Heart right ventricle (tissue), 16 donors: ENCODE data around the gene YIF1B. TPM values are rescaled to one million over a fixed set of nuclear protein-coding genes. Genes with fewer than 3 reads are reported as not detected.

Experiments used
- ATAC-seq, 8 donors: fragments of 200-7000 bp; cut with Tn5 transposase; one replicate each; pipeline ENCODE4 v1.9.1; 2020; ENCODE audit warnings: mild to moderate bottlenecking in 8 of 8, moderate library complexity in 8 of 8, moderate number of reproducible peaks in 1 of 8
- DNase-seq, 2 donors: peaks; one replicate each; pipeline ENCODE4 v3.0.0-alpha.2; 2020
- H3K27ac ChIP-seq, 10 donors: fragments of 200-600 bp; sonication (generic) in 2 of 10; one replicate each; pipeline versions ENCODE4 v1.5.0 to v1.8.0; 2020 to 2022; ENCODE audit warnings: mild to moderate bottlenecking in 3 of 10
- H3K27me3 ChIP-seq, 7 donors: fragments of 200-600 bp; one replicate each; pipeline ENCODE4 v1.8.0; 2021 to 2022; ENCODE audit warnings: mild to moderate bottlenecking in 2 of 7
- H3K36me3 ChIP-seq, 9 donors: fragments of 200-600 bp; sonication (generic) in 1 of 9; one replicate each; pipeline versions ENCODE4 v1.5.0 to v1.8.0; 2020 to 2022; ENCODE audit warnings: mild to moderate bottlenecking in 2 of 9
- H3K4me1 ChIP-seq, 9 donors: fragments of 200-600 bp; sonication (generic) in 1 of 9; one replicate each; pipeline versions ENCODE4 v1.5.0 to v1.8.0; 2020 to 2022; ENCODE audit warnings: mild to moderate bottlenecking in 4 of 9
- H3K4me3 ChIP-seq, 10 donors: fragments of 200-600 bp; sonication (generic) in 2 of 10; one replicate each; pipeline versions ENCODE4 v1.5.0 to v1.8.0; 2020 to 2022; ENCODE audit warnings: mild to moderate bottlenecking in 7 of 10, moderate library complexity in 2 of 10
- H3K9me3 ChIP-seq, 11 donors: fragments of 200-600 bp in 10 of 11; sonication (generic) in 2 of 11; one replicate each; pipeline versions ENCODE4 v1.5.0 to v1.8.0; 2013 to 2022; ENCODE audit warnings: mild to moderate bottlenecking in 2 of 11, control low read depth in 1 of 11, moderate library complexity in 1 of 11
- WGBS, 2 donors: extraction: QIAGEN DNeasy Blood & Tissue Kit; methylation state at CpG; one replicate each; pipeline ENCODE4 v1.1.7; 2013; ENCODE audit warnings: inconsistent platforms in 1 of 2; 5-methylcytosine and 5-hydroxymethylcytosine counted together
- intact Hi-C, 10 donors: fragments of 100-400 bp; cut with DNase I; formaldehyde crosslinking; loops; one replicate each; pipeline versions ENCODE4 v1.11.1 to v1.14.2; 2022
- polyA plus RNA-seq, 2 donors: library from polyadenylated mRNA; stranded (reverse); fragments of 200-250 nt; gene quantifications; one replicate each; pipeline ENCODE4 v1.2.3, GENCODE V29; 2013
- total RNA-seq, 10 donors: library from RNA; stranded (reverse); fragmentation: NEBNext Ultra II Directional in 3 of 10; extraction: Animal tissue kit (Norgen Biotek cat#: 25700) in 3 of 10; gene quantifications; one replicate each; pipeline versions ENCODE4 v1.2.1 to v1.2.4, GENCODE V29; 2021 to 2023
- TF ChIP-seq, protein P1 (sequence below), 9 donors: fragments of 200-600 bp; sonication (generic) in 2 of 9; IDR thresholded peaks; one replicate each; pipeline versions ENCODE4 v1.5.0 to v1.8.0; 2021 to 2022; ENCODE audit warnings: antibody characterized with exemption in 9 of 9, mild to moderate bottlenecking in 5 of 9, moderate library complexity in 1 of 9
- donor health status: Arrhythmogenic right ventricular cardiomyopathy.
- donor health status: ischemic (EF 13 %, LVEDD 7.1; RV severe dilation, severe dysfunction).
- donor health status: healthy with polysubstance abuse.
- donor health status: DM: no; HTN: yes; CAD: no.
- donor health status: DM: no; HTN: no; CAD: no.
- donor health status: ischemic (EF 25% LVEDD 6.9; RV normal size, moderate dysfunction).
- donor health status: ischemic (EF 25% LVEDD 5.7; RV mildly dilated, moderate dysfunction).
- donor health status: healthy.
- donor health status: DM: yes; HTN: yes; CAD: no.
- donor health status: Ischemic cardiomyopathy.
- donor health status: ischemic (EF 35%, LVEDD 5.7; RV mildly dilated, moderate dysfunction).
- donor health status: nonischemic (EF 11% LVEDD 7.7; RV severe dilation, severe dysfunction).
- donor health status: DM: yes; HTN: yes; CAD: no.
- donor health status: PGD.
- donor health status: ischemic (EF 29% LVEDD 5.4; RV normal size, mild dysfunction).
- donor health status: nonischemic (EF 23%, LVEDD 6.1; RV moderate dilation, normal function).

The YIF1B gene
- total and polyA plus RNA-seq, 12 donors, result 24.3 to 115 (median 30.8) TPM

DNA sequence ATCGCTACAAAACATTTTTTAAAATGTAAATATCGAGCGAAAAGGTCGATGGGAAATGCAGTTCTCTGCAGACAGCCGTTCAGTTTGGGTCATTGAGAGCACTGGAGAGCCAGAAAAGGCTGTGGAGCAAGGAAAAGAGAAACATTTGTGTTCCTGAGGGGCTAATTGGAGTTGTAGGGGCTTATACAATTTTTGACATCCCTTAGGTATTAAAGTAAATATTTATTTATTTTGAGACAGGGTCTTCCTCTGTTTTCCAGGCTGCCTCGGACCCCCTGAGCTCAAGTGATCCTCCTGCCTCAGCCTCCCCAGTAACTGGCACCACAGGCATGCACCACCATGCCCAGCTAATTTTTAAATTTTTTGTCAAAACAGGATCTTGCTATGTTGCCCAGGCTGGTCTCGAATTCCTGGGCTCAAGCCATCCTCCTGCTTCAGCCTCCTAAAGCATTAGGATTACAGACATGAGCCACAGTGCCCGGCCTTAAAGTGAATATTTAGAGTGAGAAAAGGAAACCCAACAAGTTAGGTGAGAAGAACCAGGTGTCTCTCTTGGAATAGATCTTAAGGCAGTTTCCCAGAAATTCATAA lies 825 bp upstream of the YIF1B start:
- ATAC-seq, result peak in 1 of 8 donors; percentile 6
- intact Hi-C loops, result loop anchor here in 6 of 10 donors (5.0 kb wide), 5 partner anchors 34 to 64 kb away; partner anchors contain the start of gene PPP1R14A (in 1 of the 6)
- WGBS, 2 donors, result 34 to 36% methylated on average over 8 of the region's 8 CpGs
- Histone ChIP-seq H3K9me3 (no peaks in the 10 kb centered on the region), H3K27ac (peak overlapping the region in 9 of 10 donors; percentile 67 to 92 (median 84)), H3K4me3 (peak overlapping the region; percentile 12 to 84 (median 70)), H3K4me1 (peaks cover 9 to 79% (median 55%) of the 10 kb centered on the region in 9 donors), H3K27me3 (no peaks in the 10 kb centered on the region), H3K36me3 (no peaks in the 10 kb centered on the region)
- no peak for DNase-seq
- TF ChIP-seq, protein P1, sequence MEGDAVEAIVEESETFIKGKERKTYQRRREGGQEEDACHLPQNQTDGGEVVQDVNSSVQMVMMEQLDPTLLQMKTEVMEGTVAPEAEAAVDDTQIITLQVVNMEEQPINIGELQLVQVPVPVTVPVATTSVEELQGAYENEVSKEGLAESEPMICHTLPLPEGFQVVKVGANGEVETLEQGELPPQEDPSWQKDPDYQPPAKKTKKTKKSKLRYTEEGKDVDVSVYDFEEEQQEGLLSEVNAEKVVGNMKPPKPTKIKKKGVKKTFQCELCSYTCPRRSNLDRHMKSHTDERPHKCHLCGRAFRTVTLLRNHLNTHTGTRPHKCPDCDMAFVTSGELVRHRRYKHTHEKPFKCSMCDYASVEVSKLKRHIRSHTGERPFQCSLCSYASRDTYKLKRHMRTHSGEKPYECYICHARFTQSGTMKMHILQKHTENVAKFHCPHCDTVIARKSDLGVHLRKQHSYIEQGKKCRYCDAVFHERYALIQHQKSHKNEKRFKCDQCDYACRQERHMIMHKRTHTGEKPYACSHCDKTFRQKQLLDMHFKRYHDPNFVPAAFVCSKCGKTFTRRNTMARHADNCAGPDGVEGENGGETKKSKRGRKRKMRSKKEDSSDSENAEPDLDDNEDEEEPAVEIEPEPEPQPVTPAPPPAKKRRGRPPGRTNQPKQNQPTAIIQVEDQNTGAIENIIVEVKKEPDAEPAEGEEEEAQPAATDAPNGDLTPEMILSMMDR (IDR thresholded peaks at IDR 0.05), result no peak

DNA sequence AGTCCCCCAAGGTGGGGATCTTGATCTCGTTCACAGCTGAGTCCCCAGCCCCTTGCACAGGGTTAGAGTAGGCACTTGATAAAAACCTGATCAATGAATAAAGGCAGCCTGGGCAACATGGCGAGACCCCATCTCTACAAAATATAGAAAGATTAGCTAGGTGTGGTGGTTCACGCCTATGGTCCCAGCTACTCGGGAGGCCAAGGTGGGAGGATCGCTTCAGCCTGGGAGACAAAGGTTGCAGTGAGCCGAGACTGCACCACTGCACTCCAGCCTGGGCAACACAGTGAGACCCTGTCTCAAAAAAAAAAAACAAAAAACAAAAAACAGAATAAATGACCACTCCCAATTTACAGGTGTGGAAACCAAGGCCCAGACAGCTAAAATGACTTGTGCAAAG lies 4.8 kb downstream of the YIF1B start:
- Histone ChIP-seq H3K9me3 (no peaks in the 10 kb centered on the region), H3K4me3 (no peak overlapping the region), H3K4me1 (peaks cover 0 to 26% (median 8%) of the 10 kb centered on the region in 9 donors), H3K36me3 (peaks cover 0 to 36% (median 17%) of the 10 kb centered on the region in 9 donors), H3K27me3 (no peaks in the 10 kb centered on the region), H3K27ac (no peak overlapping the region)
- 90 to 96% methylated on average over 6 of the region's 6 CpGs for WGBS, 2 donors
- intact Hi-C loops, result no loop called here
- ATAC-seq (no peak), DNase-seq (no peak)
- TF ChIP-seq, protein P1 (IDR thresholded peaks at IDR 0.05), result no peak

DNA sequence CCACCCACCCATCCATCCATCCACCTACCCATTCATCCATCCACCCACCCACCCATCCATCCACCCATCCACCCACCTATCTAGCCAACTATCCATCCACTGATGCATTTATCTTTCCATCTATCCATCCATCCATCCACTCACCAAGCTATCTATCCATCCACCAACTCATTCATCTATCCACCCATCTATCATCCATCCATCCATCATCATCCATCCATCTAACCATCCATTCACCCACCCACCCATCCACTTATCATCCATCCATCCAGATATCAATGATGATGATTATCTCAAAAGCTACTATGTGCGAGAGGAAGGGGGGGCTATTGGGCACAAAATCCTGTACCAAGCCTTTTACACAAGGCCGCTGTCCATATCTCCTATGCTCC lies 5.5 kb downstream of the YIF1B start:
- 99 to 100% methylated on average over 2 of the region's 2 CpGs for WGBS, 2 donors
- TF ChIP-seq, protein P1 (IDR thresholded peaks at IDR 0.05), result no peak
- DNase-seq, result no peak

DNA sequence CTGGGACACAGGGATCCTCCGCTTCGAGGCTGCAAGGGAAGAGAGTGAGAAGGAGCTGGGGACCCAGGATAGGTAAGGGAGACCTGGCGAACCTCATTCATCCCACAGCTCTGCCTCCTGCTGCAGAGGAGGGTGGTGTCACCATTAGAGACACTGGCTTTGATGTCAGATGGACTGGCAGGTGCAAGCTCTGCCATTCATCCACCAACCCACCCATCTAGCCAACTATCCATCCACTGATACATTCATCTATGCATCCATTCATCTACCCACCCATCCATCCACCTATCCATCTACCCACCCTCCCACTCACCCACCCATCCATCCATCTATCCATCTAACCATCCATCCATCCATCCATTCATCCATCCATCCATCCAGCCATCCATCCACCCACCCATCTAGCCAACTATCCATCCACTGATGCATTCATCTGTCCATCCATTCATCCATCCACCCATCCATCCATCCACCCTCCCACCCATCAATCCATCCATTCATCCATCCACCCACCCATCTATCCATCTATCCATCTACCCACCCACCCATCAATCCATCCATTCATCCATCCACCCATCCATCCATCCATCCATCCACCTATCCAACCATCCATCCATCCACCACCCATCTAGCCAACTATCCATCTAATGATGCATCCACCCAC lies 6.0 kb downstream of the YIF1B start:
- intact Hi-C loops, result no loop called here
- WGBS, 2 donors, result 96 to 100% methylated on average over 3 of the region's 3 CpGs

More for the DNA sequence above, 5.5 kb downstream of the YIF1B start:
- Histone ChIP-seq H3K27me3 (no peaks in the 10 kb centered on the region), H3K9me3 (no peaks in the 10 kb centered on the region), H3K36me3 (peaks cover 0 to 43% (median 17%) of the 10 kb centered on the region in 9 donors), H3K4me3 (no peak overlapping the region), H3K27ac (no peak overlapping the region), H3K4me1 (peaks cover 0 to 23% (median 5%) of the 10 kb centered on the region in 9 donors)
- intact Hi-C loops, result no loop called here
- no peak for ATAC-seq

More for the DNA sequence above, 6.0 kb downstream of the YIF1B start:
- Histone ChIP-seq H3K36me3 (peaks cover 0 to 48% (median 17%) of the 10 kb centered on the region in 9 donors), H3K27me3 (no peaks in the 10 kb centered on the region), H3K4me1 (peaks cover 0 to 18% (median under 1%) of the 10 kb centered on the region in 9 donors), H3K9me3 (no peaks in the 10 kb centered on the region), H3K27ac (no peak overlapping the region), H3K4me3 (no peak overlapping the region)
- no peak for DNase-seq
- TF ChIP-seq, protein P1 (IDR thresholded peaks at IDR 0.05), result no peak
- ATAC-seq, result no peak
